KOPT-K1 (cell line): ENCODE measurements around the gene CCNF.
"Not testable (repeated sequence)": the region's sequence is repeated elsewhere in the genome, so short reads cannot be mapped to it uniquely, and the experiment has no call there.

Experiments
- H3K27ac ChIP-seq: fragments of 200-600 bp; sonication (generic); 2 replicates; pipeline ENCODE4 v1.5.1; 2016; ENCODE audit warnings: antibody characterized with exemption, mild to moderate bottlenecking, low read depth, low read length; ENCODE audit not compliant: poor library complexity, severe bottlenecking
- H3K36me3 ChIP-seq: fragments of 200-600 bp; sonication (generic); 2 replicates; pipeline ENCODE4 v1.5.1; 2017; ENCODE audit warnings: antibody characterized with exemption, mild to moderate bottlenecking, low read length, moderate library complexity; ENCODE audit not compliant: insufficient read depth
- H3K9me3 ChIP-seq: fragments of 200-600 bp; sonication (generic); 2 replicates; pipeline ENCODE4 v1.5.1; 2017; ENCODE audit warnings: antibody characterized with exemption, low read length, mild to moderate bottlenecking; ENCODE audit not compliant: insufficient read depth, poor library complexity, severe bottlenecking

CCNF gene

GRCh38 chr16:2437032-2437790, 8.0 kb downstream of the CCNF start:
- Histone ChIP-seq H3K36me3 (peaks cover 91% of the 10 kb centered on the region), H3K27ac (no peak overlapping the region), H3K9me3 (no peaks in the 10 kb centered on the region)

- H3K27ac ChIP-seq, result no peak overlapping the region
- H3K36me3 ChIP-seq, result peaks cover 84% of the 10 kb centered on the region
- no peaks in the 10 kb centered on the region for H3K9me3 ChIP-seq
Observed at GRCh38 chr16:2438121-2438520, 8.9 kb downstream of the CCNF start.

- peaks cover 87% of the 10 kb centered on the region for H3K36me3 ChIP-seq
- H3K27ac ChIP-seq, result no peak overlapping the region
- H3K9me3 ChIP-seq, result no peaks in the 10 kb centered on the region
Observed at GRCh38 chr16:2439598-2439997, 10.4 kb downstream of the CCNF start.

DNA sequence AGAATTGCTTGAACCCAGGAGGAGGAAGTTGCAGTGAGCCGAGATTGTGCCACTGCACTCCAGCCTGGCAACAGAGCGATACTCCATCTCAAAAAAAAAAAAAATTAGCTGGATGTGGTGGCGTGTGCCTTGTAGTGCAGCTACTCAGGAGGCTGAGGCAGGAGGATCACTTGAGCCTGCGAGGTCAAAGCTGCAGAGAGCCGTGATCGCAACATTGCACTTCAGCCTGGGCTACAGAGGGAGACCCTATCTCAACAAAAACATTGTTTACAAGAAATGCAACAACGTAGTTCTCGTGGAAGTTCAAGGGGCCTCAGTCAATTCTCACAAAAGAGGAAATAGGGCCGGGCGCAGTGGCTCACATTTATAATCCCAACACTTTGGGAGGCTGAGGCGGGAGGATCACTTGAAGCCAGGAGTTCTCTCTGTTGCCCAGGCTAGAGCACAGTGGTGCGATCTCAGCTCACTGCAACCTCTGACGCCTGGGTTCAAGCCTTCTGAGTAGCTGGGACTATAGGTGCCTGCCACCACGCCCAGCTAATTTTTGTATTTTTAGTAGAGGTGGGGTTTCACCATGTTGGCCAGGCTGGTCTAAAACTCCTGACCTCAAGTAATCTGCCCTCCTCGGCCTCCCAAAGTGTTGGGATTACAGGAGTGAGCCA, 12.0 kb downstream of the CCNF start:
- H3K9me3 ChIP-seq, H3K27ac ChIP-seq: not testable (repeated sequence)
- H3K36me3 ChIP-seq, result peaks cover 87% of the 10 kb centered on the region

DNA sequence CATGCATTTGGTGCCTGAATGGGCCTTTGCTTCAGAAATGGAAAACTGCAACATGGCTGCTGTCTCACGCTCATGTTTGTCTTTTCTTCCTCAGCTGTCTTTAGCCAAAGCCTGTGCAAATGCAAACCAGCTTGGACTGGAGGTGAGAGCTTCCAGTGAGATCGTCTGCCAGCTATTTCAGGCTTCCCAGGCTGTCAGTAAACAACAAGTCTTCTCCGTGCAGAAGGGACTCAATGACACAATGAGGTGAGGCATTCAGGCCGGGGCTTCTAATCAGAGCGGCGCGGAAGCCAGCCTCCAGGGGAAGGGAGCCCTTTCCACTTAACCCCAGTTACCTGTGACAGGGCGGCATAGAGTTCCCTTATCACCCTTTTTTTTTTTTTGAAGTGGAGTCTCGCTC, 14.3 kb downstream of the CCNF start:
- Histone ChIP-seq H3K36me3 (peaks cover 87% of the 10 kb centered on the region), H3K9me3 (no peaks in the 10 kb centered on the region), H3K27ac (no peak overlapping the region)

DNA sequence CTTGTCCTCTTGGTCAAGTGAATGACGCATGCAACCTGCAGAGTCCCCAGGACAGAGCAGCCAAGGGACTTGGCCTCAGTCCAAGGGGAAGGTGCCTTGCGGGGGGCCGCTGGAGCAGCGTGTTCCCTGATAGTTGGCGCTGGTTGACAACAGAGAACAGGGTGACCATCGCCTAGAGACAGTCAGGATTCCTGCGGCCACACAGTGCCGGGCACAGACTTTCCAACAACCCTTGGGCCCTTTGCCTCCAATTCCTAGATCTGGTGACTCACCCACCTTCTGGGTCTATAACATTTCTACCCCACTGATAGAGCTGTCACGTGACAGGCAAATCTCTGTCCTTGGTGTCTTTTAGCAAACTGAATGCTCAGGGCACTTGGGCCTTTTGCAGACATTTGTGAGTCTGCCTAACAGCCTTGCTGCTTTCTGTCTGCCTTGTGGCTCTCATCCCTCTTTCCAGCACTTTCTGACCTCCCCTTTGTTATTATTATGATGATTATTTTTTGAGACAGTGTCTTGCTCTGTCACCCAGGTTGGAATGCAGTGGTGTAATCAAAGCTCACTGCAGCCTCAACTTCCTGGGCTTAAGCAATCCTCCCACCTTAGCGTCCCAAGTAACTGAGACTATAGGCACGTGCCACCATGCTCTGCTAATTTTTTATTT, 18.8 kb downstream of the CCNF start:
- Histone ChIP-seq H3K36me3 (peaks cover 100% of the 10 kb centered on the region), H3K27ac (no peak overlapping the region), H3K9me3 (no peaks in the 10 kb centered on the region)

DNA sequence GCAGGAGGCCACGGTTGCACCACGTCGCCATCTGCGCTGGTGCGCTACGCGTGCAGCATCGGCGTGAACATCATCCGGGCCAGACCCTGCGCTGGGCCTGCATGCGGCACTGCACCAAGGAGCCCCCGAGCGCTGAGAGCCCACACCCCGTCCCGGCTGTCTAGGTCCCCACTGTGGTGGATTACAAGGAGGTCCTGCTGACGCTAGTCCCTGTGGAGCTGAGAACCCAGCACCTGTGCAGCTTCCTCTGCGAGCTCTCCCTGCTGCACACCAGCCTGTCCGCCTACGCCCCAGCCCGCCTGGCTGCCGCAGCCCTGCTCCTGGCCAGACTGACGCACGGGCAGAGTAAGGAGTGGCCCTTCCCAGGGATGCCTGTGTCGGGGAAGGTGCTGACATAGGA, 19.9 kb downstream of the CCNF start:
- H3K27ac ChIP-seq, result no peak overlapping the region
- H3K9me3 ChIP-seq, result no peaks in the 10 kb centered on the region
- H3K36me3 ChIP-seq, result peaks cover 100% of the 10 kb centered on the region

- H3K27ac ChIP-seq, result no peak overlapping the region
- H3K36me3 ChIP-seq, result peaks cover 100% of the 10 kb centered on the region
Observed at GRCh38 chr16:2450535-2450934, 21.3 kb downstream of the CCNF start.

DNA sequence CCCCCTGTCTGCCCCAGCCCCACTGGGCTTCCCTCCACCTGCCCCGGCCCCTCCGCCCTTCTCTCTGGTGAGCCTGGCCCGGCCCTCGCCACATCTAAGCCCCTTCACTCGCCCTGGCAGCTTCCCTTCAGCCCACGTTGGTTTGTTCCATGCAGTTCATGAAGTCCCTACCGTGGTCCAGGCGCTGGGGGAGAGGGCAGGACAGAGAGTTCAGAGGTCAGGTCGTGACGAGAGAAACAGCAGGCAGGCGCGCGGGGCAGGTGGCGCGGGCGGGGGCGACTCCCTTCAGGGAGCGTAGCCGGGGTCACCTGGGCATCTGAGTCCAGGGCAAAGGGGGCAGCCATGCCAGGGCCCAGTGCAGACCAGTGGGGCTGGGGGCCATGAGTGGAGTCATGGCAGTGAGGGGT, 21.7 kb downstream of the CCNF start:
- H3K9me3 ChIP-seq, result no peaks in the 10 kb centered on the region
- H3K27ac ChIP-seq, result no peak overlapping the region
- peaks cover 100% of the 10 kb centered on the region for H3K36me3 ChIP-seq

More at GRCh38 chr16:2450535-2450934, 21.3 kb downstream of the CCNF start:
- H3K9me3 ChIP-seq, result no peaks in the 10 kb centered on the region

- Histone ChIP-seq H3K36me3 (peaks cover 100% of the 10 kb centered on the region), H3K9me3 (no peaks in the 10 kb centered on the region), H3K27ac (no peak overlapping the region)
Observed at GRCh38 chr16:2451851-2452320, 22.6 kb downstream of the CCNF start.

DNA sequence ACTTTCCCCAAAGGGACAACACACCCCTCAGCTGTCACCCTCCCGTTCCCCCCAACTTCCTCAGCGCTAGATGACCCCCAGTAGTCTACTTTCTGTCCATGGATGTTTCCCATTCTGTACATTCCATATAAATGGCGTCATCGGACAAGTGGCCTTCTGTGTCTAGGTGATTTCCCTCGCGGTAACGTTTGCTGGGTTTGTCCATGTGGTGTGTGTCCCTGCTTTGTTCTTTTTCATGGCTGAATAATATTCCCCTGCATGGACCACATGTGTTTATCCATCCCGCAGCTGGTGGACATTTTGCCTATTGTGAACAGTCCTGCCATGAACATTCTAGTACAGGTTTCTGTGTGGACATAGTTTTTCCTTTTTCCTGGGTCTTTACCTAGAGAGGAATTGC, 23.4 kb downstream of the CCNF start:
- Histone ChIP-seq H3K36me3 (peaks cover 100% of the 10 kb centered on the region), H3K9me3 (no peaks in the 10 kb centered on the region), H3K27ac (no peak overlapping the region)

DNA sequence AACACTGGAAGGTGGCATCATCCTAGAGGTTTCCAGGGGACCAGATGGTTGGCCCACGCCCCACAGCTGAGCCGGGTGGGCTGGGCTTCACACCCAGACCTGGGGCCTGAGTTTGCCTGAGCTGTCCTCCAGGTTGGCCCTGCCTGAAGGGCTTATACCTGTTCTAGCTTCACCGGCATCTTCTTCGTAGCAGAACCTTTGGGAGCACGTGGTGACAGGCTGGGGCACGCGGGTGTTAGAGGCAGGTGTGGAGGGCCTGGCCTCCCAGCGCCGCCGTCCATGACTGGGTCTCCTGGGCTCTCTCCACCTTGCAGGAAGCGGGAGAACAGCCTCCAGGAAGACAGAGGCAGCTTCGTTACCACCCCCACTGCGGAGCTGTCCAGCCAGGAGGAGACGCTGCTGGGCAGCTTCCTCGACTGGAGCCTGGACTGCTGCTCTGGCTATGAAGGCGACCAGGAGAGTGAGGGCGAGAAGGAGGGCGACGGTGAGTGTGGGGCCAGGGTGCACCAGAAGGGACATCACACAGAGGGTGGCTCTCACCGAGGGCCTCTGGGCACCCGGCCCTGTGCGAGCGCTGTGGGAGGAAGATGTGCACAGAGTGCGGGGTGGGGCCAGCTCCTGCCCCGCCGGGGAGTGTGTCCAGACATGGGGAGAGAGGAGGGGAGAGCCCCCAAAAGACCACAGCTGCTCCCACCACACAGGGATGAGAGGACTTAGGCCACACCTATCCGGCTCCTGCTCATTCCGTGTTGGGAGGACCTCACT, 26.0 kb downstream of the CCNF start:
- no peaks in the 10 kb centered on the region for H3K9me3 ChIP-seq
- H3K27ac ChIP-seq, result no peak overlapping the region
- H3K36me3 ChIP-seq, result peaks cover 88% of the 10 kb centered on the region

DNA sequence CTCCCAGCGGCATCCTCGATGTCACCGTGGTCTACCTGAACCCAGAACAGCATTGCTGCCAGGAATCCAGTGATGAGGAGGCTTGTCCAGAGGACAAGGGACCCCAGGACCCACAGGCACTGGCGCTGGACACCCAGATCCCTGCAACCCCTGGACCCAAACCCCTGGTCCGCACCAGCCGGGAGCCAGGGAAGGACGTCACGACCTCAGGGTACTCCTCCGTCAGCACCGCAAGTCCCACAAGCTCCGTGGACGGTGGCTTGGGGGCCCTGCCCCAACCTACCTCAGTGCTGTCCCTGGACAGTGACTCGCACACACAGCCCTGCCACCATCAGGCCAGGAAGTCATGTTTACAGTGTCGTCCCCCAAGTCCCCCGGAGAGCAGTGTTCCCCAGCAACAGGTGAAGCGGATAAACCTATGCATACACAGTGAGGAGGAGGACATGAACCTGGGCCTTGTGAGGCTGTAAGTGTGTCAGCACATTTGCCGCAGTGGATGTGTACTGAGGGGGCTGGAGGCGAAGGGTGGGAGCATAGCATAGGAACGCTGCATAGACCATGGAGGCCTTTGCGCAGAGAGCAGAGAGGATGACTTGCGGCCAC, 27.4 kb downstream of the CCNF start:
- Histone ChIP-seq H3K27ac (no peak overlapping the region), H3K9me3 (no peaks in the 10 kb centered on the region), H3K36me3 (peaks cover 81% of the 10 kb centered on the region)

DNA sequence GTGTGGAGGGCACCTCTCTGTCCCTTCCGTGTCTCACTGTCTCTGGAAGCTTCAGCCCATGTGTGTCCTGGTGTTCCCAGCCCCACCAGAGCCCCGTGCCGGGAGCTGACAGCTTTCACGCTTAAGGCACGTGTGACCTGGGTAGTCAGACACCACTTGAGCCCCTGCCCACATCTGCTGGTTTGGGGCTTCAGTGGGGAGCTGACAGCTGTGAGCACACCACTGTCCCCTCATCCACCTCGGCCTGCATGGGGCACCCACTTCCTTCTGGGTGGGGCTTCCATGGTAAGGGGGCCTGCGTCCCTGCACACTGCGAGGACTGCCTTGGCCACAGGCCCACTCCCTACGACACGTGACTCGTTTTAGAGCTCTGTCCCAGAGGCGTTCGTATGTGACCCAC, 28.0 kb downstream of the CCNF start:
- H3K9me3 ChIP-seq, result no peaks in the 10 kb centered on the region
- H3K27ac ChIP-seq, result no peak overlapping the region
- H3K36me3 ChIP-seq, result peaks cover 81% of the 10 kb centered on the region
